CD4-positive, alpha-beta T cell treated with Interleukin-6 at 100 ng/mL for 8 hours (primary cell): Measurements from ENCODE around the gene TP53I11.

Experiments
- DNase-seq: peaks from one replicate; pipeline ENCODE4 v3.0.0-alpha.2; 2020; ENCODE audit warnings: mixed read lengths, low spot score

TP53I11 gene

GRCh38 chr11:44955015-44955738 is 4.5 kb upstream of the TP53I11 start:
- DNase-seq: no peak

GRCh38 chr11:44954051-44954906 is 3.6 kb upstream of the TP53I11 start:
- DNase-seq: no peak

DNA sequence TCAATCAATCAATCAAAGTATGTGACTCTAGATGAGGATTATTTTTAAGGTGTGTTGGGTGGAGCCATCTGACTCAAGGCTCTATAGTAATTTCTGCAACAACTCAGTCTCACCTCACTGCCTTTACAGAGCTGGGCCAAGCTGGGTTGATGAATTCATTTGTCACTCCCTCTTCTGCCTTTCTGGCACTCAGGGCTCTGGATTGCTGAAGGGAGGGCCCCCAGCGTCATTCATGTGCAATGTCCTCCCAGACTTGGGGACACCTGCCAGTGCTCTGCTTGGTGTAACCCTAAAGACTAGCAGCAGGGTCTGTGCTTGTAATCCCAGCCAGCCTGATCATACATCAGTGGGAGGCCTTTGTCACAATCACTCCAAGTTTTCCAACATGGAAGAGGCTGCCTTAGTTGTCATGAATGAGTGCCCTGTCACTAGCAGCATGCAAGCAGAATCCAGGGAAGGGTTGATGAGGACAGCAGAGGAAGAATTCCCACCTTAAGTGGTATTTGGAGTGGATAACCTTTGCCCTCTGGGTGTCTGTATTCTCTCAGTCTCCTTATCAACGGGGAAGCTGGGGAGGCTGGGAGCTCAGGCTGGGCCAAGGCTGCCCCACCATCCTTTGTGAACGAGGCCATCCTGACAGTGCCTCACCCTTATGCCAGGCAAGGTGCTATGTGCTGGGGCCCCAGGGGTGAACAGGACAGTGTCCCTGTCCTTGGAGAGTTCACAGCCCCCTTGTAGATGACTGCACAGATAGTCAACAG is 2.0 kb upstream of the TP53I11 start:
- DNase-seq: no peak

GRCh38 chr11:44952082-44952481 is 1.4 kb upstream of the TP53I11 start:
- DNase-seq: no peak

DNA sequence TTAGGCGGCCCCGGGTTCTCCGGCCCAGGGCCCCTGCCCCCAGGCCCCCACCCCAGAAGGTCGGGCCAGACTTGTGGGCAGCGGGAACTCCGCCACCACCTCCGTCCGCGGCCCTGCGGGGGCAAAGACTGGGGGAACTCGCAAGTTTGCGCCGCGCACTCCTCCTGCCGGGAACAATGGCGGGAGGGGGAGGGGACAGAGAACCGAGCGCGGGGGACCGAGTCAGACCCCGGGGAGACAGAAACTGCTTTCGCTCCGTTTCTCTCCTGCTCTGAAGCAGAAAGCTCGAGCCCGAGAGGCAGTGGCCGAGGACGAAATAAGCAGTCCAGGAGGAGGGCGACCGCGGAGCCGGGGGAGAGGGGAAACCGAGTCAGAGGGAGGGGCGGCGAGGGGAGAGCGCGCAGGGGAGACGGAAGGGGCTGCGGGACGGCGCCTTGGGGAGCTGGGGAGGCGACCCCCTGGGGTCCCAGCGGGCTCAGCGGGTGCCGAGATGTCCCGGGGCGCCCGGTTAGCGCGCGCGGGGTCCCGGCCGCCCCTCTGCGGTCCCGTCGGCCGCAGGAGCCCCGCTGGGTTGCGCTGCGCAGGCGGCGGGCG is 555 bp downstream of the TP53I11 start:
- DNase-seq: no peak

GRCh38 chr11:44949160-44950030 is 1.3 kb downstream of the TP53I11 start:
- no peak for DNase-seq

GRCh38 chr11:44948155-44948554 is 2.5 kb downstream of the TP53I11 start:
- no peak for DNase-seq

- DNase-seq: no peak
Measured at GRCh38 chr11:44947114-44947513, 3.6 kb downstream of the TP53I11 start.

GRCh38 chr11:44946263-44946662 is 4.4 kb downstream of the TP53I11 start:
- no peak for DNase-seq

GRCh38 chr11:44945666-44946065 is 5.0 kb downstream of the TP53I11 start:
- no peak for DNase-seq

- no peak for DNase-seq
Measured at GRCh38 chr11:44944853-44945235, 5.8 kb downstream of the TP53I11 start.

GRCh38 chr11:44944181-44944852 is 6.4 kb downstream of the TP53I11 start:
- DNase-seq: no peak

- no peak for DNase-seq
Measured at GRCh38 chr11:44943696-44944095, 7.0 kb downstream of the TP53I11 start.

DNA sequence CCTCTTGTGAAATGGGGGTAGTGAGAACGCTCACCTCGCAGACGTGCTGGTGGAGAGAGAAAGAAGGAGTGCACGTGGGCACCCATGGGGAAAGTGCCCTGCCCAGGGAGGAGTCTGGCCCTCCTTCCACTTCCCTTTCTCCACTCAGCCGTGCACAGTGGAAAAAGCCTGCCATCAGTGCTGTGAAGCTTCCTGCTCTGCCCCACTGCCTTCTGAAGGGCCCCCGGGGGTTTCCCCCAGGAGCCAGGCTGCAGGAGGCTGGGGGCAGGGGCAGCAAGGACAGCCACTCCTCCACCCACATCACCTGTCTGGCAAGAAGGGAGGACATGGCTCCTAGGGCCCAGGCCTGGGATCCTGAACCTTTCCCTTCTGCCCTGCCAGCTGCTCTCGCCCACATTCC is 7.6 kb downstream of the TP53I11 start:
- DNase-seq: no peak

GRCh38 chr11:44942029-44942955 is 8.4 kb downstream of the TP53I11 start:
- no peak for DNase-seq

- no peak for DNase-seq
Measured at GRCh38 chr11:44941259-44942021, 9.2 kb downstream of the TP53I11 start.

GRCh38 chr11:44940835-44941234 is 9.8 kb downstream of the TP53I11 start:
- no peak for DNase-seq

- DNase-seq: no peak
Measured at GRCh38 chr11:44940404-44940803, 10.3 kb downstream of the TP53I11 start.
